Neuronal stem cell (in vitro differentiated cells): ENCODE data around the gene RPL35.
A peak's percentile ranks its signal among the peaks of the same experiment; 100 is the strongest.

Experiments
- DNase-seq: peaks from one replicate; pipeline ENCODE4 v3.0.0-alpha.2; 2013; ENCODE audit warnings: low spot score
- H2AFZ ChIP-seq: one replicate; pipeline ENCODE4 v1.6.1; 2013; ENCODE audit warnings: mild to moderate bottlenecking, low read length, inconsistent platforms
- H2AK5ac ChIP-seq: 2 replicates; pipeline ENCODE4 v1.6.1; 2013; ENCODE audit warnings: low read depth, mild to moderate bottlenecking, inconsistent platforms, low read length, moderate library complexity, mixed read lengths
- H2BK120ac ChIP-seq: 2 replicates; pipeline ENCODE4 v1.6.1; 2013; ENCODE audit warnings: low read depth, mild to moderate bottlenecking, inconsistent platforms, low read length, moderate library complexity, mixed read lengths
- H2BK12ac ChIP-seq: one replicate; pipeline ENCODE4 v1.6.1; 2013; ENCODE audit warnings: low read length, inconsistent platforms
- H2BK15ac ChIP-seq: 2 replicates; pipeline ENCODE4 v1.6.1; 2013; ENCODE audit warnings: mild to moderate bottlenecking, low read length, inconsistent platforms, mixed read lengths
- H2BK5ac ChIP-seq: one replicate; pipeline ENCODE4 v1.6.1; 2013; ENCODE audit warnings: inconsistent platforms, mild to moderate bottlenecking, low read length, moderate library complexity
- H3K14ac ChIP-seq: one replicate; pipeline ENCODE4 v1.6.1; 2013; ENCODE audit warnings: low read length, inconsistent platforms
- H3K18ac ChIP-seq: 2 replicates; pipeline ENCODE4 v1.6.1; 2013; ENCODE audit warnings: low read length, inconsistent platforms
- H3K23ac ChIP-seq: 2 replicates; pipeline ENCODE4 v1.6.1; 2013; ENCODE audit warnings: low read depth, mild to moderate bottlenecking, mixed read lengths, low read length, inconsistent platforms; ENCODE audit not compliant: poor library complexity
- H3K27ac ChIP-seq: replicated peaks from 3 replicates; pipeline ENCODE4 v1.5.1; 2013; ENCODE audit warnings: low read length, inconsistent platforms
- H3K27me3 ChIP-seq, 3 experiments: 2 replicates each; pipeline ENCODE4 v1.6.1; 2013; ENCODE audit warnings: low read length in 3 of 3, mild to moderate bottlenecking in 2 of 3, inconsistent platforms in 1 of 3, low read depth in 1 of 3, mixed read lengths in 1 of 3, moderate library complexity in 1 of 3; ENCODE audit not compliant: control insufficient read depth in 3 of 3, insufficient read depth in 3 of 3
- H3K36me3 ChIP-seq, 2 donors: replicated peaks in 1 of 2; 2 replicates each; pipeline ENCODE4 v1.6.1; 2013; ENCODE audit warnings: low read length in 2 of 2; ENCODE audit not compliant: control insufficient read depth in 2 of 2, insufficient read depth in 2 of 2
- H3K4ac ChIP-seq: 2 replicates; pipeline ENCODE4 v1.6.1; 2013; ENCODE audit warnings: inconsistent platforms, mild to moderate bottlenecking, low read length, moderate library complexity
- H3K4me1 ChIP-seq, 2 donors: 1 replicate in 1 of 2; 2 replicates in 1 of 2; pipeline ENCODE4 v1.6.1; 2013; ENCODE audit warnings: low read length in 2 of 2, low read depth in 1 of 2; ENCODE audit not compliant: control insufficient read depth in 2 of 2, insufficient read depth in 1 of 2
- H3K4me2 ChIP-seq: one replicate; pipeline ENCODE4 v1.6.1; 2013; ENCODE audit warnings: mild to moderate bottlenecking, low read length, inconsistent platforms; ENCODE audit not compliant: insufficient read depth, poor library complexity, severe bottlenecking
- H3K4me3 ChIP-seq, 2 donors: 2 replicates each; pipeline ENCODE4 v1.5.1; 2013; ENCODE audit warnings: low read length in 2 of 2, mild to moderate bottlenecking in 2 of 2, inconsistent platforms in 1 of 2, moderate library complexity in 1 of 2
- H3K79me1 ChIP-seq: one replicate; pipeline ENCODE4 v1.6.1; 2013; ENCODE audit warnings: low read depth, mild to moderate bottlenecking, inconsistent platforms, low read length, moderate library complexity
- H3K9ac ChIP-seq: one replicate; pipeline ENCODE4 v1.6.1; 2013; ENCODE audit warnings: mild to moderate bottlenecking, low read depth, low read length, inconsistent platforms; ENCODE audit not compliant: poor library complexity
- H3K9me3 ChIP-seq, 2 donors: replicated peaks in 1 of 2; 2 replicates each; pipeline versions ENCODE3 to v1.6.1; 2013; ENCODE audit warnings: low read length in 2 of 2, mild to moderate bottlenecking in 2 of 2, inconsistent platforms in 1 of 2, low read depth in 1 of 2, mixed read lengths in 1 of 2, moderate library complexity in 1 of 2; ENCODE audit not compliant: control insufficient read depth in 2 of 2, insufficient read depth in 1 of 2
- H4K8ac ChIP-seq: one replicate; pipeline ENCODE4 v1.6.1; 2013; ENCODE audit warnings: low read depth, mild to moderate bottlenecking, inconsistent platforms, low read length, moderate library complexity
- H4K91ac ChIP-seq: one replicate; pipeline ENCODE4 v1.6.1; 2013; ENCODE audit warnings: low read length, low read depth, mild to moderate bottlenecking, inconsistent platforms; ENCODE audit not compliant: poor library complexity
- WGBS, 2 donors: extraction: QIAGEN DNeasy Blood & Tissue Kit; methylation state at CpG; one replicate each; pipeline ENCODE4 v1.1.7; 2013; ENCODE audit warnings: missing lambda C conversion rate in 2 of 2, mixed read lengths in 1 of 2; ENCODE audit not compliant: insufficient read length in 2 of 2, insufficient replicate concordance in 1 of 2; ENCODE audit errors: extremely low coverage in 2 of 2; 5-methylcytosine and 5-hydroxymethylcytosine counted together

The RPL35 gene

DNA sequence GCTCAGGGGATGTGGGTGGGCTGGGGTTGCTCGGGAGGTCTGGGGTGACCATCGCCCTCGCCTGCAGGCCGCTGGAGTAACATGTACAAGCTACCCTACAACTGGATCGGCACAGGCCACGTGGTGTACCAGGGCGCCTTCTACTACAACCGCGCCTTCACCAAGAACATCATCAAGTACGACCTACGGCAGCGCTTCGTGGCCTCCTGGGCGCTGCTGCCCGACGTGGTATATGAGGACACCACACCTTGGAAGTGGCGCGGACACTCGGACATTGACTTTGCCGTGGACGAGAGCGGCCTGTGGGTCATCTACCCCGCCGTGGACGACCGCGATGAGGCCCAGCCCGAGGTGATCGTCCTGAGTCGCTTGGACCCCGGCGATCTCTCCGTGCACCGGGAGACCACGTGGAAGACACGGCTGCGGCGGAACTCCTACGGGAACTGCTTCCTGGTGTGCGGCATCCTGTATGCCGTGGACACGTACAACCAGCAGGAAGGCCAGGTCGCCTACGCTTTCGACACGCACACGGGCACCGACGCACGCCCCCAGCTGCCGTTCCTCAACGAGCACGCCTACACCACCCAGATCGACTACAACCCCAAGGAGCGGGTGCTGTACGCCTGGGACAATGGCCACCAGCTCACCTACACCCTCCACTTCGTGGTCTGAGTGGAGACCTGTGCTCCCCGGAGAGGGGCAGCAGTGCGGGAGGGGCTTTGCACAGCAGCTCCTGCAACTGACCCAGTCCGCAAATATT, 51.8 kb downstream of the RPL35 start:
- Histone ChIP-seq H2AFZ (peak overlapping the region; percentile 81), H2AK5ac (peak overlapping the region; percentile 99), H3K27me3 (no peaks in the 10 kb centered on the region), H2BK120ac (peak overlapping the region; percentile 97), H4K91ac (peak overlapping the region; percentile 75), H4K8ac (peak overlapping the region; percentile 87), H3K36me3 (no peaks in the 10 kb centered on the region), H3K4me2 (no peak overlapping the region), H2BK12ac (peak overlapping the region; percentile 99), H3K79me1 (no peaks in the 10 kb centered on the region), H3K18ac (peak overlapping the region; percentile 90), H3K27ac (no peak overlapping the region), H3K4ac (peak overlapping the region; percentile 99), H3K4me3 (peak overlapping the region in 1 of 2 donors; percentile 13), H3K9me3 (peaks cover 0 to 5% of the 10 kb centered on the region in 2 donors), H2BK15ac (peak overlapping the region; percentile 96), H3K9ac (peak overlapping the region; percentile 34), H3K23ac (peak overlapping the region; percentile 98), H3K14ac (no peak overlapping the region), H2BK5ac (peak overlapping the region; percentile 4), H3K4me1 (peaks cover 21 to 28% of the 10 kb centered on the region in 2 donors)
- WGBS, 2 donors, result no CpG with 5 or more reads among the region's 60 CpGs
- no peak for DNase-seq

GRCh38 chr9:124809211-124809610, 52.5 kb downstream of the RPL35 start:
- Histone ChIP-seq H3K27ac (no peak overlapping the region), H2BK12ac (no peak overlapping the region), H3K9ac (no peak overlapping the region), H3K4me3 (no peak overlapping the region), H3K9me3 (peaks cover 0 to 5% of the 10 kb centered on the region in 2 donors), H3K4me2 (no peak overlapping the region), H3K79me1 (no peaks in the 10 kb centered on the region), H4K8ac (no peak overlapping the region), H2BK120ac (no peak overlapping the region), H2BK15ac (no peak overlapping the region), H3K4me1 (peaks cover 21 to 28% of the 10 kb centered on the region in 2 donors), H3K18ac (no peak overlapping the region), H4K91ac (no peak overlapping the region), H3K14ac (no peak overlapping the region), H2BK5ac (no peak overlapping the region), H3K27me3 (no peaks in the 10 kb centered on the region), H3K23ac (no peak overlapping the region), H3K4ac (no peak overlapping the region), H2AFZ (no peak overlapping the region), H2AK5ac (no peak overlapping the region), H3K36me3 (no peaks in the 10 kb centered on the region)
- no CpG with 5 or more reads among the region's 6 CpGs for WGBS, 2 donors
- DNase-seq, result no peak

GRCh38 chr9:124808246-124808956, 53.4 kb downstream of the RPL35 start:
- Histone ChIP-seq H3K4me1 (peaks cover 21 to 24% of the 10 kb centered on the region in 2 donors), H4K91ac (no peak overlapping the region), H3K27ac (no peak overlapping the region), H2BK15ac (no peak overlapping the region), H3K4me3 (no peak overlapping the region), H3K14ac (no peak overlapping the region), H3K27me3 (no peaks in the 10 kb centered on the region), H2BK5ac (peak overlapping the region; percentile 2), H2BK12ac (no peak overlapping the region), H2BK120ac (no peak overlapping the region), H3K4ac (no peak overlapping the region), H4K8ac (no peak overlapping the region), H3K18ac (peak overlapping the region; percentile 27), H2AFZ (no peak overlapping the region), H3K36me3 (no peaks in the 10 kb centered on the region), H3K9ac (no peak overlapping the region), H2AK5ac (no peak overlapping the region), H3K23ac (no peak overlapping the region), H3K79me1 (no peaks in the 10 kb centered on the region), H3K9me3 (peaks cover 0 to 5% of the 10 kb centered on the region in 2 donors), H3K4me2 (no peak overlapping the region)
- no peak for DNase-seq
- WGBS, 2 donors, result no CpG with 5 or more reads among the region's 12 CpGs
